GM12878 (cell line): ENCODE results near the gene FURIN. TPM values are rescaled to one million over a fixed set of nuclear protein-coding genes. Genes with fewer than 3 reads are reported as not detected.

Experiments used
- ATAC-seq: fragments of 200-7000 bp; cut with Tn5 transposase; 3 replicates; pipeline ENCODE4 v1.9.1; 2020; ENCODE audit warnings: mild to moderate bottlenecking, moderate library complexity
- BruUV-seq: library from RNA; stranded (reverse); fragments of 400-500 nt; replicated peaks from 2 replicates; lab custom pipeline; 2021; lab: Mats Ljungman, UMichigan
- CTCF ChIA-PET: fragments of 300-600 bp; sonication (Branson Sonifier 250); formaldehyde crosslinking; extraction: SDS; loops from one replicate; lab custom pipeline; 2021; ENCODE audit warnings: inconsistent platforms; lab: Yijun Ruan, JAX
- POLR2A ChIA-PET: fragments of 350-600 bp; formaldehyde crosslinking; extraction: SDS; loops from one replicate; lab custom pipeline; 2021; ENCODE audit warnings: inconsistent platforms; lab: Charles Lee
- RAD21 ChIA-PET: fragments of 300-600 bp; sonication (Branson Sonifier 250); formaldehyde crosslinking; loops from one replicate; lab custom pipeline; 2023; ENCODE audit warnings: antibody characterized with exemption; ENCODE audit not compliant: unreplicated experiment; lab: Charles Lee
- SMC1A ChIA-PET: fragments of 300-600 bp; sonication (Branson Sonifier 250); formaldehyde crosslinking; loops from one replicate; lab custom pipeline; 2023; ENCODE audit not compliant: unreplicated experiment, uncharacterized antibody; lab: Charles Lee
- DNase-seq: peaks from one replicate; pipeline ENCODE4 v3.0.0-alpha.2; 2011; ENCODE audit warnings: low read depth, low spot score
- FAIRE-seq: peaks from 3 replicates; lab custom pipeline; 2011; peaks lifted over from hg19 to GRCh38; lab: Jason Lieb, UNC
- H2AFZ ChIP-seq: 2 replicates; pipeline ENCODE4 v1.6.0; 2011; ENCODE audit warnings: low read depth, low read length, control low read depth; ENCODE audit not compliant: control insufficient read depth
- H3K27ac ChIP-seq: 2 replicates; pipeline ENCODE4 v1.5.1; 2011; ENCODE audit warnings: control low read depth; ENCODE audit not compliant: control insufficient read depth, insufficient read depth
- H3K27me3 ChIP-seq, 2 experiments: replicated peaks in 1 of 2; 2 replicates each; pipeline versions ENCODE4 v1.6.0 to v1.6.1; 2011; ENCODE audit warnings: low read length in 1 of 2; ENCODE audit not compliant: control insufficient read depth in 2 of 2, insufficient read depth in 2 of 2
- H3K36me3 ChIP-seq, 2 experiments: 2 replicates each; pipeline ENCODE4 v1.5.1; 2011; ENCODE audit warnings: low read length in 1 of 2; ENCODE audit not compliant: control insufficient read depth in 2 of 2, insufficient read depth in 2 of 2
- H3K4me1 ChIP-seq: 2 replicates; pipeline ENCODE4 v1.6.1; 2011; ENCODE audit warnings: mild to moderate bottlenecking, low read length, moderate library complexity, mixed read lengths; ENCODE audit not compliant: control insufficient read depth, insufficient read depth
- H3K4me2 ChIP-seq: 2 replicates; pipeline ENCODE4 v1.6.0; 2011; ENCODE audit warnings: control low read depth; ENCODE audit not compliant: control insufficient read depth, insufficient read depth
- H3K4me3 ChIP-seq: fragments of 200-600 bp; sonication (generic); 2 replicates; pipeline ENCODE4 v1.5.1; 2016
- H3K79me2 ChIP-seq: 2 replicates; pipeline ENCODE4 v1.6.0; 2011; ENCODE audit warnings: low read length; ENCODE audit not compliant: control insufficient read depth, insufficient read depth
- H3K9ac ChIP-seq: 2 replicates; pipeline ENCODE4 v1.8.0; 2011; ENCODE audit warnings: low read length, control low read depth, mixed read lengths; ENCODE audit not compliant: control insufficient read depth, insufficient read depth
- H3K9me3 ChIP-seq: replicated peaks from 3 replicates; pipeline ENCODE4 v1.5.1; 2011; ENCODE audit warnings: mild to moderate bottlenecking, low read length; ENCODE audit not compliant: control insufficient read depth, insufficient read depth
- H4K20me1 ChIP-seq: 2 replicates; pipeline ENCODE4 v1.6.0; 2011; ENCODE audit not compliant: control insufficient read depth, insufficient read depth
- CBX3 ChIP-seq: fragments of 200-600 bp; sonication (generic); IDR thresholded peaks from 2 replicates; pipeline ENCODE4 v1.6.1; 2016; ENCODE audit warnings: low read depth, borderline replicate concordance
- CHD4 ChIP-seq: fragments of 200-600 bp; sonication (generic); IDR thresholded peaks from 2 replicates; pipeline ENCODE4 v1.6.1; 2016; ENCODE audit warnings: mild to moderate bottlenecking
- NFXL1 ChIP-seq: fragments of 450-650 bp; IDR thresholded peaks from 2 replicates; pipeline ENCODE4 v1.6.1; 2017; ENCODE audit warnings: antibody characterized with exemption, mild to moderate bottlenecking, borderline replicate concordance
- PAX5 ChIP-seq: IDR thresholded peaks from 2 replicates; pipeline ENCODE4 v1.6.1; 2011; ENCODE audit warnings: low read depth, low read length, borderline replicate concordance
- POLR2A ChIP-seq: IDR thresholded peaks from 2 replicates; pipeline ENCODE4 v1.6.1; 2011; ENCODE audit warnings: low read depth, mild to moderate bottlenecking, low read length
- TBL1XR1 ChIP-seq: IDR thresholded peaks from 2 replicates; pipeline ENCODE4 v1.6.1; 2012; ENCODE audit warnings: low read depth, low read length, improper control_type of control experiment
- ZNF207 ChIP-seq: fragments of 450-650 bp; IDR thresholded peaks from 2 replicates; pipeline ENCODE4 v1.6.1; 2014; ENCODE audit warnings: antibody characterized with exemption, mild to moderate bottlenecking, borderline replicate concordance
- WGBS: methylation state at CpG from one replicate; pipeline ENCODE4 v1.1.6; 2016; ENCODE audit warnings: low lambda C conversion rate; ENCODE audit not compliant: insufficient replicate concordance, insufficient coverage; ENCODE audit errors: missing lambda C conversion rate; 5-methylcytosine and 5-hydroxymethylcytosine counted together
- in situ Hi-C: fragments of 300-500 bp; cut with MboI; formaldehyde crosslinking; loops from 9 replicates; pipeline ENCODE4 v1.14.3; 2018; ENCODE audit warnings: mixed read lengths
- intact Hi-C: fragments of 100-400 bp; cut with micrococcal nuclease; formaldehyde crosslinking; loops from one replicate; pipeline ENCODE4 v1.14.2; 2022; ENCODE audit not compliant: unreplicated experiment
- polyA plus RNA-seq, 11 experiments: library from polyadenylated mRNA; depleted of rRNA in 4 of 11; unstranded in 6 of 11; stranded (reverse) in 5 of 11; fragments of >200 nt; fragmentation: Nextera tagmentation in 4 of 11; fragmentation: Illumina TruSeq in 1 of 11; extraction: Ambion mirVana in 4 of 11; extraction: Trizol in 1 of 11; gene quantifications; 1 replicate in 1 of 11; 2 replicates in 10 of 11; pipeline versions ENCODE4 v1.2.1 to v1.2.3, GENCODE V29; 2011 to 2016; ENCODE audit warnings: inconsistent platforms in 2 of 11, missing spikeins in 2 of 11, low read depth in 1 of 11
- total RNA-seq, 4 experiments: library from RNA; depleted of rRNA in 3 of 4; stranded (reverse); fragments of >200 nt in 3 of 4; fragmentation: Illumina TruSeq in 1 of 4; extraction: Trizol in 1 of 4; gene quantifications; 2 replicates each; pipeline versions ENCODE4 v1.2.1 to v1.2.3, GENCODE V29; 2013 to 2021
- TF ChIP-seq, protein P1 (sequence below): fragments of 450-650 bp; IDR thresholded peaks from 2 replicates; pipeline ENCODE4 v1.6.1; 2017; ENCODE audit warnings: mild to moderate bottlenecking, moderate library complexity
- TF ChIP-seq, protein P2 (sequence below): IDR thresholded peaks from 2 replicates; pipeline ENCODE4 v1.6.1; 2012; ENCODE audit warnings: low read length, inconsistent platforms
- TF ChIP-seq, protein P3 (sequence below): fragments of 450-650 bp; IDR thresholded peaks from 2 replicates; pipeline ENCODE4 v1.6.1; 2017; ENCODE audit warnings: low read depth, mild to moderate bottlenecking, moderate library complexity

FURIN gene
- total and polyA plus RNA-seq, 10 of the 15 experiments (the other 5 are each of a cell fraction or from before 2014, with no cell fraction given), result 0.47 to 39.9 (median 8.0) TPM

DNA sequence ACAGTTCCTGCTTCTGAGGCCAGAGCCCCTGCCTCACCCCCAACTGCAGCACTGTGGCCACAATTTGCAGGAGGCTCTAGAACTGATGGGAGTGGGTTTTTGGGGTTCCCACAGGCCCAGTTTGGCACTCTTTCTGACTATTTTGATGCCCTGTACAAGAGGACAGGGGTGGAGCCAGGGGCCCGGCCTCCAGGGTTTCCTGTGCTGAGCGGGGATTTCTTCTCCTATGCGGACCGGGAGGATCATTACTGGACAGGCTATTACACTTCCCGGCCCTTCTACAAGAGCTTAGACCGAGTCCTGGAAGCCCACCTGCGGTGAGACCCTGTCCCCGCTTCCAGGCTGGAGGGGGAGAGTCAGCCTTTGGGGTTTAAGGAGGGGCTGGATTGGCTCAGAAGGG, 41.6 kb downstream of the FURIN start:
- FAIRE-seq (no peak), DNase-seq (no peak)
- WGBS, result 95% methylated on average over 8 of the region's 8 CpGs
- Histone ChIP-seq H3K4me1 (no peaks in the 10 kb centered on the region), H3K36me3 (peaks cover 27 to 61% of the 10 kb centered on the region in 2 experiments)
- CTCF ChIA-PET, result interaction anchor here (2.1 kb wide), 1 partner anchor 23 kb away, joined by 8 read pairs; the partner anchor contains the start of gene HDDC3
- in situ Hi-C loops, result no loop called here
- TF ChIP-seq, protein P1, sequence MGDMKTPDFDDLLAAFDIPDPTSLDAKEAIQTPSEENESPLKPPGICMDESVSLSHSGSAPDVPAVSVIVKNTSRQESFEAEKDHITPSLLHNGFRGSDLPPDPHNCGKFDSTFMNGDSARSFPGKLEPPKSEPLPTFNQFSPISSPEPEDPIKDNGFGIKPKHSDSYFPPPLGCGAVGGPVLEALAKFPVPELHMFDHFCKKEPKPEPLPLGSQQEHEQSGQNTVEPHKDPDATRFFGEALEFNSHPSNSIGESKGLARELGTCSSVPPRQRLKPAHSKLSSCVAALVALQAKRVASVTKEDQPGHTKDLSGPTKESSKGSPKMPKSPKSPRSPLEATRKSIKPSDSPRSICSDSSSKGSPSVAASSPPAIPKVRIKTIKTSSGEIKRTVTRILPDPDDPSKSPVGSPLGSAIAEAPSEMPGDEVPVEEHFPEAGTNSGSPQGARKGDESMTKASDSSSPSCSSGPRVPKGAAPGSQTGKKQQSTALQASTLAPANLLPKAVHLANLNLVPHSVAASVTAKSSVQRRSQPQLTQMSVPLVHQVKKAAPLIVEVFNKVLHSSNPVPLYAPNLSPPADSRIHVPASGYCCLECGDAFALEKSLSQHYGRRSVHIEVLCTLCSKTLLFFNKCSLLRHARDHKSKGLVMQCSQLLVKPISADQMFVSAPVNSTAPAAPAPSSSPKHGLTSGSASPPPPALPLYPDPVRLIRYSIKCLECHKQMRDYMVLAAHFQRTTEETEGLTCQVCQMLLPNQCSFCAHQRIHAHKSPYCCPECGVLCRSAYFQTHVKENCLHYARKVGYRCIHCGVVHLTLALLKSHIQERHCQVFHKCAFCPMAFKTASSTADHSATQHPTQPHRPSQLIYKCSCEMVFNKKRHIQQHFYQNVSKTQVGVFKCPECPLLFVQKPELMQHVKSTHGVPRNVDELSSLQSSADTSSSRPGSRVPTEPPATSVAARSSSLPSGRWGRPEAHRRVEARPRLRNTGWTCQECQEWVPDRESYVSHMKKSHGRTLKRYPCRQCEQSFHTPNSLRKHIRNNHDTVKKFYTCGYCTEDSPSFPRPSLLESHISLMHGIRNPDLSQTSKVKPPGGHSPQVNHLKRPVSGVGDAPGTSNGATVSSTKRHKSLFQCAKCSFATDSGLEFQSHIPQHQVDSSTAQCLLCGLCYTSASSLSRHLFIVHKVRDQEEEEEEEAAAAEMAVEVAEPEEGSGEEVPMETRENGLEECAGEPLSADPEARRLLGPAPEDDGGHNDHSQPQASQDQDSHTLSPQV, result no peak
- TF ChIP-seq CBX3 (no peak), NFXL1 (no peak), ZNF207 (no peak), TBL1XR1 (no peak), CHD4 (no peak), PAX5 (no peak), POLR2A (no peak)
- TF ChIP-seq, protein P2, sequence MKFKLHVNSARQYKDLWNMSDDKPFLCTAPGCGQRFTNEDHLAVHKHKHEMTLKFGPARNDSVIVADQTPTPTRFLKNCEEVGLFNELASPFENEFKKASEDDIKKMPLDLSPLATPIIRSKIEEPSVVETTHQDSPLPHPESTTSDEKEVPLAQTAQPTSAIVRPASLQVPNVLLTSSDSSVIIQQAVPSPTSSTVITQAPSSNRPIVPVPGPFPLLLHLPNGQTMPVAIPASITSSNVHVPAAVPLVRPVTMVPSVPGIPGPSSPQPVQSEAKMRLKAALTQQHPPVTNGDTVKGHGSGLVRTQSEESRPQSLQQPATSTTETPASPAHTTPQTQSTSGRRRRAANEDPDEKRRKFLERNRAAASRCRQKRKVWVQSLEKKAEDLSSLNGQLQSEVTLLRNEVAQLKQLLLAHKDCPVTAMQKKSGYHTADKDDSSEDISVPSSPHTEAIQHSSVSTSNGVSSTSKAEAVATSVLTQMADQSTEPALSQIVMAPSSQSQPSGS, result no peak
- TF ChIP-seq, protein P3, sequence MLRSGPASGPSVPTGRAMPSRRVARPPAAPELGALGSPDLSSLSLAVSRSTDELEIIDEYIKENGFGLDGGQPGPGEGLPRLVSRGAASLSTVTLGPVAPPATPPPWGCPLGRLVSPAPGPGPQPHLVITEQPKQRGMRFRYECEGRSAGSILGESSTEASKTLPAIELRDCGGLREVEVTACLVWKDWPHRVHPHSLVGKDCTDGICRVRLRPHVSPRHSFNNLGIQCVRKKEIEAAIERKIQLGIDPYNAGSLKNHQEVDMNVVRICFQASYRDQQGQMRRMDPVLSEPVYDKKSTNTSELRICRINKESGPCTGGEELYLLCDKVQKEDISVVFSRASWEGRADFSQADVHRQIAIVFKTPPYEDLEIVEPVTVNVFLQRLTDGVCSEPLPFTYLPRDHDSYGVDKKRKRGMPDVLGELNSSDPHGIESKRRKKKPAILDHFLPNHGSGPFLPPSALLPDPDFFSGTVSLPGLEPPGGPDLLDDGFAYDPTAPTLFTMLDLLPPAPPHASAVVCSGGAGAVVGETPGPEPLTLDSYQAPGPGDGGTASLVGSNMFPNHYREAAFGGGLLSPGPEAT, result no peak
- TF ChIP-seq, all 136 proteins: peak for 0
- Histone ChIP-seq H3K9ac (no peak overlapping the region), H3K79me2 (peaks cover 2% of the 10 kb centered on the region), H3K27ac (no peak overlapping the region), H3K4me2 (no peak overlapping the region), H2AFZ (no peak overlapping the region), H4K20me1 (no peaks in the 10 kb centered on the region; the same call in 1 of the 2 replicates), H3K9me3 (no peaks in the 10 kb centered on the region), H3K4me3 (no peak overlapping the region), H3K27me3 (no peaks in the 10 kb centered on the region)
- ChIA-PET SMC1A (no interaction called here), POLR2A (no interaction called here), RAD21 (no interaction called here)
- BruUV-seq, result no TSS peak
- intact Hi-C loops, result no loop called here
- ATAC-seq, result no peak
